Parathyroid adenoma (tissue), 2 donors: Measurements from ENCODE around the gene DISC1.

ENCODE experiments used
- H2AFZ ChIP-seq: fragments of 300-600 bp; sonication (generic); one replicate; pipeline ENCODE4 v1.7.0; 2017; ENCODE audit warnings: antibody characterized with exemption, mild to moderate bottlenecking
- H3K27ac ChIP-seq: fragments of 300-600 bp; sonication (generic); one replicate; pipeline ENCODE4 v1.7.0; 2017
- H3K27me3 ChIP-seq: fragments of 300-600 bp; sonication (generic); one replicate; pipeline ENCODE4 v1.7.0; 2017; ENCODE audit warnings: low read length; ENCODE audit not compliant: control insufficient read depth, insufficient read depth
- H3K36me3 ChIP-seq: fragments of 300-600 bp; sonication (generic); one replicate; pipeline ENCODE4 v1.7.0; 2017; ENCODE audit warnings: low read length; ENCODE audit not compliant: control insufficient read depth, insufficient read depth
- H3K4me1 ChIP-seq: fragments of 300-600 bp; sonication (generic); one replicate; pipeline ENCODE4 v1.7.0; 2017; ENCODE audit warnings: control low read depth
- H3K4me2 ChIP-seq: fragments of 300-600 bp; sonication (generic); one replicate; pipeline ENCODE4 v1.7.0; 2017; ENCODE audit warnings: low read length
- H3K4me3 ChIP-seq: fragments of 300-600 bp; sonication (generic); one replicate; pipeline ENCODE4 v1.7.0; 2017; ENCODE audit warnings: low read depth, low read length
- H3K79me2 ChIP-seq: fragments of 300-600 bp; sonication (generic); one replicate; pipeline ENCODE4 v1.7.0; 2017; ENCODE audit warnings: control low read depth
- H3K9ac ChIP-seq: fragments of 300-600 bp; sonication (generic); one replicate; pipeline ENCODE4 v1.7.0; 2017; ENCODE audit warnings: mild to moderate bottlenecking
- H3K9me3 ChIP-seq: fragments of 300-600 bp; sonication (generic); one replicate; pipeline ENCODE4 v1.7.0; 2017; ENCODE audit warnings: low read length; ENCODE audit not compliant: control insufficient read depth
- CTCF ChIP-seq: fragments of 300-600 bp; sonication (generic); IDR thresholded peaks from one replicate; pipeline ENCODE4 v1.7.0; 2017; ENCODE audit warnings: antibody characterized with exemption, mild to moderate bottlenecking
- donor health status: primary hyperparathyroidism.

The DISC1 gene

DNA sequence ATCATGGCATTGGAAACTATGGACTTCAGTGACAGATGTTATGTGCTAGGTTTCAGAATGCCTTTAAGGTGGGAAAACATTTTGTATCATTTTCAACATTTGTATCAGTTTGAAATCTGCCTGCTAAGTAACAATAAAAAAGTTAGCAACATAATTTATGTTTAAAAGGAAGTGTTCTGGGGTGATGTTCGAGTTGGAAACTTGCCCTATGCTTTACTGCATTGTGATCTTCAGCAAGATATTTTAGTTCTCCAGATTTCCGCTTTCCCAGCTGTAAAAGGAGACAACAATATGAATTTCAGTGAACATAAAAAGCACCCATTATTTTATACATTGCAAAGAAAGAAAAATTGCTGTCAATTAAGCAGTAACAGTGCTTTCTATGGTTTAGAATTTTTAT, 187.4 kb downstream of the DISC1 start:
- H3K4me1 ChIP-seq, result peaks cover 3% of the 10 kb centered on the region
- no peak overlapping the region for H3K4me2 ChIP-seq
- no peaks in the 10 kb centered on the region for H3K36me3 ChIP-seq
- no peaks in the 10 kb centered on the region for H3K79me2 ChIP-seq
- H2AFZ ChIP-seq, result no peak overlapping the region
- H3K27me3 ChIP-seq, result no peaks in the 10 kb centered on the region
- H3K27ac ChIP-seq, result no peak overlapping the region
- no peak for TF ChIP-seq CTCF
- H3K9ac ChIP-seq, result no peak overlapping the region
- no peak overlapping the region for H3K4me3 ChIP-seq
- H3K9me3 ChIP-seq, result no peaks in the 10 kb centered on the region

DNA sequence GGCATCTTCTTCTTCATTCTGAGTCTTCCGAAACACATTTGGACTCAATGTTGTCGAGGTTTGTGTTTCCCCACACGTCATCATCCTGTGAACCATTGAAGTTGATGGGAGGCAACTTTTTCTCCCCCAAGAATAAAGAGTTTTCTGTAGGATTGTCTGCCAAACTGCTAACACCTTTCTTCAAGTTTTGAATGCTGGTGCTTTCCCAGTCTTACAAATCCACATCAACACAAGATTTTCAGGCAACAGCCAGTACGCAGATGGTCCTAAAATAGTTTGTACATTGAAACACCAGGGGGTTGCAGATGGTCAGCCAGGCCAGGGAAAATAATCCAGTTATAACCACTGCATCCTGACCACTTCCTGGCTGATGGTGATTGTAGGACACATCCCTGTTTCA, 187.9 kb downstream of the DISC1 start:
- Histone ChIP-seq H3K36me3 (no peaks in the 10 kb centered on the region), H3K79me2 (no peaks in the 10 kb centered on the region), H3K4me1 (peaks cover 3% of the 10 kb centered on the region), H3K9ac (no peak overlapping the region), H3K4me2 (no peak overlapping the region), H3K27ac (no peak overlapping the region), H2AFZ (no peak overlapping the region), H3K27me3 (no peaks in the 10 kb centered on the region), H3K9me3 (no peaks in the 10 kb centered on the region), H3K4me3 (no peak overlapping the region)
- no peak for TF ChIP-seq CTCF

DNA sequence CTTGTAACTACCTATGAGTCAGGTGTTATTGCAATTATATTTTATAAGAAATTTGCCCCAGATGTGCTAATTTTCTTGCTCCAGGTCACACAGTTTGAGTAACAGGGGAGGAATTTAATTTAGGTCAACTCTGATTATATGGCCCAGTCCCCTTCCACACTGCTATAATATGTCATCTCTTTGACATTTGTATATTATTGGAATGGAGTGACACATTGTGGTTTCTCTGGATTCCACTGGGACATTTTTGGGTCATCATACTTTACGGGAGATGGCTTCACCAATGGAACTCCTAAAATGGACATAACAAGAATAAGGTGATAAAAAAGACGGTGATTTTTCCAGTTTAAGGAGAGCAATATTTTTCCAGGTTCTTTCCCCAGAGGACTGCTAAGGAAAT, 191.2 kb downstream of the DISC1 start:
- Histone ChIP-seq H3K36me3 (no peaks in the 10 kb centered on the region), H2AFZ (no peak overlapping the region), H3K4me2 (no peak overlapping the region), H3K4me3 (no peak overlapping the region), H3K9me3 (no peaks in the 10 kb centered on the region), H3K27ac (no peak overlapping the region), H3K9ac (no peak overlapping the region), H3K79me2 (no peaks in the 10 kb centered on the region), H3K4me1 (no peaks in the 10 kb centered on the region), H3K27me3 (no peaks in the 10 kb centered on the region)
- no peak for TF ChIP-seq CTCF

- Histone ChIP-seq H3K4me2 (no peak overlapping the region), H3K9me3 (no peaks in the 10 kb centered on the region), H3K27ac (no peak overlapping the region)
Observed at GRCh38 chr1:231818337-231818736, 191.7 kb downstream of the DISC1 start.

More at GRCh38 chr1:231818337-231818736, 191.7 kb downstream of the DISC1 start:
- no peak overlapping the region for H2AFZ ChIP-seq
- TF ChIP-seq CTCF, result no peak
- no peak overlapping the region for H3K9ac ChIP-seq
- H3K36me3 ChIP-seq, result no peaks in the 10 kb centered on the region
- H3K79me2 ChIP-seq, result no peaks in the 10 kb centered on the region
- no peaks in the 10 kb centered on the region for H3K4me1 ChIP-seq
- no peak overlapping the region for H3K4me3 ChIP-seq
- no peaks in the 10 kb centered on the region for H3K27me3 ChIP-seq
